Renal cortex interstitium (tissue), 15 donors: ENCODE results near the gene PPP2R5B. TPM values are rescaled to one million over a fixed set of nuclear protein-coding genes. Genes with fewer than 3 reads are reported as not detected.

Source experiments
- DNase-seq, 11 donors: peaks; one replicate each; pipeline ENCODE4 v3.0.0-alpha.2; 2013; ENCODE audit warnings: low read depth in 9 of 11, low spot score in 4 of 11; ENCODE audit errors: extremely low read depth in 1 of 11
- long read RNA-seq, 16 experiments: transcript quantifications; one replicate each; lab custom pipeline, GENCODE V29; 2026
- polyA plus RNA-seq, 3 donors: library from polyadenylated mRNA; unstranded; fragments of 120-200 nt; gene quantifications; one replicate each; pipeline ENCODE4 v1.2.1, GENCODE V29; 2013; ENCODE audit not compliant: insufficient read length in 3 of 3

PPP2R5B gene
- polyA plus RNA-seq, result 10 to 100 TPM; 15.2 to 18.4 (median 16.1) TPM
- long read RNA-seq, donor 1, partial matches to known transcripts, result 0 of 5 reads
- long read RNA-seq, donor 1, other reads (novel, unspliced or antisense), result 5 of 5 reads
- long read RNA-seq, donor 2, partial matches to known transcripts, result 0 of 2 reads
- long read RNA-seq, donor 2, other reads (novel, unspliced or antisense), result 0 of 2 reads
- long read RNA-seq, donor 3, partial matches to known transcripts, result 0 of 2 reads
- long read RNA-seq, donor 3, other reads (novel, unspliced or antisense), result 0 of 2 reads
- long read RNA-seq, donor 4, partial matches to known transcripts, result 0 of 3 reads
- long read RNA-seq, donor 4, other reads (novel, unspliced or antisense), result 0 of 3 reads
- long read RNA-seq, donor 5, result 0 reads
- long read RNA-seq, donor 6, result 0 reads
- long read RNA-seq, donor 7, partial matches to known transcripts, result 0 of 1 reads
- long read RNA-seq, donor 7, other reads (novel, unspliced or antisense), result 0 of 1 reads
- long read RNA-seq, donor 8, partial matches to known transcripts, result 0 of 4 reads
- long read RNA-seq, donor 8, other reads (novel, unspliced or antisense), result 0 of 4 reads
- long read RNA-seq, donor 9, partial matches to known transcripts, result 0 of 3 reads
- long read RNA-seq, donor 9, other reads (novel, unspliced or antisense), result 0 of 3 reads
- long read RNA-seq, donor 10, result 0 reads
- long read RNA-seq, donor 11, partial matches to known transcripts, result 0 of 1 reads
- long read RNA-seq, donor 11, other reads (novel, unspliced or antisense), result 0 of 1 reads
- long read RNA-seq, donor 12, result 0 reads
- long read RNA-seq, donor 13, result 0 reads
- long read RNA-seq, donor 14, result 0 reads
- long read RNA-seq, donor 15, partial matches to known transcripts, result 0 of 1 reads
- long read RNA-seq, donor 15, other reads (novel, unspliced or antisense), result 0 of 1 reads
- long read RNA-seq, donor 16, partial matches to known transcripts, result 18 of 38 reads
- long read RNA-seq, donor 16, other reads (novel, unspliced or antisense), result 18 of 38 reads

DNA sequence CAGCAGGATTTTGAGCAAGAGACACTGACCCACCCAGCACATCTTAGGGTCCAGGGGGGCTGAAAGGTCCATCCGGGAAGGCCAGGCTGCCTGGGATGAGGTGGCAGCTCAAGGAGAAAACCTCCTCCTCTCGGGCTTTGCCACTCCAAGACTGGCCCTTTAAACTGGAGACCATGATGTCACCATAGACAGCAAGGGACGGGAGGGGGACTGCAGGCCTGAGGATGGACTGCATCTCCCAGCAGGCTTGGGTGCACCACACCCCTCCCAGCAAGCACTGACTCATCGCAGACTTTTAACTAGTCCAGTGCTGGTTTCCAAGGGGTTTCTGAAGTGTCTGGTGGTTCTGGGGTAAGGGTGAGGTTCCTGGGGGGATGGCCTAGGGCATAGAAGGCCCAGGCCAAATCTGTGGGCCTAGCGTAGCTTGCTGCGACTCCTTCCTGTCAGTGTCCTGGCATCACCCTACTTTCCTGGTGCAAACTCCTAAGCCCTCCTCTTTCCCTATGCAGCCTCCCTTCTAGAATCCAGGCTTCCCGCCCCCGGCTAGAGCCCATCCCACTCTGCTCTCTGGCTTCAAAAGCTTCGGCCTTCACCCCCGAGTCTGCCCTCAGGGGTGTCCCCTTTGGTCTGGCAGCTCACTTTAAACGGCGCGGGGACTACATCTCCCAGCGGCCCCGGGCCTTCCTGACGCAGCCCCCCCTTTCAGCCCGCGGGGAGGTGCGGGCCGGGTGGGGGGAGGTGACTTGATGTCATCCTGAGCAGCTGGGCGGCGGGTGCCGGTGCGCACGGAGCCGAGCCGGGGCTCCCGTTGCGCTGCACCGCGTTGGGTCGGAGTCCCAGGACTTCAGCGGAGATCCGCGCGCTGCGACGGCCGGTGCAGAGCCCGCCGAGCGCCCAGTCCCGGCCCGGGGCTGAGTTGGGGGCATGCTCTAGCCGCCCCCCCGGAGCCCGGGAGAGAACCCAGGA lies at the start of gene PPP2R5B:
TSS of gene PPP2R5B (plus strand) at position 746 of the 966 bp plus-strand sequence. CDS start 1,046 bp downstream, outside the sequence.
- DNase-seq, result peak; percentile 79 to 93 (median 82)

DNA sequence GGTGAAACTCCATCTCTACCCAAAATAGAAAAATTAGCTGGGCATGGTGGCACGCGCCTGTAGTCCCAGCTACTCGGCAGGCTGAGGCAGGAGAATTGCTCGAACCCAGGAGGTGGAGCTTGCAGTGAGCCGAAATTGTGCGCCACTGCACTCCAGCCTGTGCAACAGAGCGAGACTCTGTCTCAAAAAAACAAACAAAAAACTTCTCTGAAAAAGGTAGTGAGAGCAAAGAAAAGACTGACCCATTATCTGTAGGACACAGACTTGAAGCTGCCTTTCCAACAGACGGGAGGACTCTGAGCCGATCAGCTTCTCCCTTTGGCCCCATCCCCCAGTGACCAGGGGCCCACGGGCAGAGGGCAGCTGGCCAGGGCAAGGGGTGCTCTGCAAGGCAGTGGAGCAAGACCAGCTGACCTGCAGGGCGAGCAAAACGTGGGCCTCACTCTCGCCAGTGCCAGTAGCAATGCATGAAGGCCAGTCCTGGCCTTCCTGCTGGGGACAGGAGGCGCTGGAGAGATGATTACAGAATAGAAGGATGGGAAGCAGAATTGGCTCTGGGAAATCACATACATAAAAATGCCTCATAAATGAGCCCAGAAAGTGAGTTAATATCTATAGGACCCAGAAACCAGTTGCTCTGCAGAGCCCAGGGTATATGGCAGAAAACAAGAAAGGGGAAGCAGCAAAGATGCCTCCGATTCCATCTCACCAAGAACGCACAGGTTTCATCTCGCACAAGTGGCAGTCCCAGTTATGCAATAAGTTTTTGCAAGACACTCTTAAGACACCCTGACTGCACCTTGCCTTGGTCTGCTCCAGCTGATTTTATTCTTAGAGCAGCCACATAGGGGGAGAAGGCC lies 48.9 kb upstream of the PPP2R5B start:
- no peak for DNase-seq

DNA sequence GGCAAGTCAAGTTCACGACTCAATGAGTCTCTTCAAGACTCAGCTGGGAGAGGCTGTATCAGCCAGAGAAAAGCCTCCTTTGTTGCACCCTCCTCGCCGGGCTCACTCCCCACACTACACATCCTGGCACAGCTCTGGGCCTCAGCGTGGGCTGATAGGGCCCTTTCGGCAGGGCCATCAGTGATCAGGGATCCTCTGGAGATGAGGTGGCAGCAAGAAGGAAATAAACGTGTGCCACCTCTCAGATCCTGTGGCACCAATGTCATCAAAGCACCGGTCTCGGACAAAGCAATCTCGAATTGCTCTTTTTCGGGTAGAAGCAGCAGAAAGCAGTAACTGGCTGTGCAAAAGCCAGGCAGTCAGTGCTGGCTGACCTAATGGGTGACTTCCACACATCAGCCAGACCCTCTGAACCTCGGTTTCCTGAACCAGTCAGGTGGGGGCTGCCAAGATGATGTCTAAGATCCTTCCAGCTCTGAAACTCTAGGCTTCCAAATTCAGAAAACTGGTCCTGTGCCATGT lies 48.2 kb upstream of the PPP2R5B start:
- DNase-seq, result no peak

DNA sequence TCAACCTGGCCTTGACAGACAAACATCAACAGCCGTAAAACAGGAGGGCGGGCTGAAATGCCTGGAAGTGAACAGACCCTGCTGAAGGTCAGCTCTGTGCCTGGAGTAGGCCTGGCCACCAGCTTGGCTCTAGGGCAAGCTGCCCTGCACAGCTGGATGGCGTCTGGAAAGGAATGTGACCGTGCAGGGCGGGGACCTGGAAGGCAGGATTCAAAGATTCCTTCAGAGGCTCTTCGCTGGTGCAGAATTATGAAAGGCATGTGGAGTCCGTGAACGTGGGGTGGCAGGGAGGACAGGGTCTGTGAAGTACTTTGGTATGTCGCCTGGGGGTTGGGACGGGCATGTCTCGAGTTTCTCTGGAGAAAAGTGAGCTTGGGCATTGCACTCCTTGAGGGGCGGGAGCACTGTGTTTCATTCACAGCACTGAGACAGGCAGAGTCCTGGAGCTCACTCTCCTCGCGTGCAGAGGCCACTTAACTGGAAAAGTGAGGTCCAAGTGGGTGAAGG lies 47.6 kb upstream of the PPP2R5B start:
- DNase-seq, result peak in 1 of 11 donors; percentile 53

DNA sequence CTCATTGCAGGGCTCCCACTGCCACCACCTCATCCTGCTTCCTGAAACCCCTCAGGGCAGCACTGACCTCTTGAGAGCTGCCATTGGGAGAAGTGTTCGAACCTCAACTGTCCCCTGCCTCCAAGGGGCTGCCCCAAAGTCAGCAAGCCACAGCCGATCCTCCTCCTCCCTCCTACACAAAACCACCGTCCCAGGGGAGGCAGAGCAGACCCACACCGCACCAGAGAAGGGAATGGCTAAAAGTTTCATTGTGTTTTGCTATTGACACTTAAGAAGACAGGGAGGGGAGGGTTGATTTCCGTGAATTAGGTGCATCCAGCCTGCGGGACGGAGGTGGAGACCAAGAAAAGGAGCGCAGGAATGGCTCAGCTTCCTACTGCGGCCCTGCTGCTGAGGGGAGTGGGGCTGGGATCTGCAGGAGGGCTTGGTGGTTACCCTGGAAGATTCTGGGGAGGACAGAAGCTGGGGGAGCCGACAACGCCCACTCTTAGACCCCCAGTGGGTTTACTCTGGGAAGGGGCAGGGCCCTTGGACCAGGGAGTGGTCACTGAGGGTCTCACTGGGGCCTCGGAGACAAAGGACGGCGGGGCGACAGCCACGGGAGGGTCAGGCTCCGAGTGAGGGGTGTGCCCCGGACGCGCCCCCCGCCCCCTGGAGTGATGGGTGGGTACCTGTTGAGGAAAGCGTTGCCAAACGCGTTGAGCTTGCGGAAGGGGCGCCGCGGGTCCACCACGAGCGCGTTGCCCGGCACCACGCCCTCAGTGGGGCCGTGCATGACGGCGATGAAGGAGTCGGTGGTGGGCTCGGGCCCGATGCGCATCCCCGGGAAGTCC lies 46.9 kb upstream of the PPP2R5B start:
- no peak for DNase-seq

DNA sequence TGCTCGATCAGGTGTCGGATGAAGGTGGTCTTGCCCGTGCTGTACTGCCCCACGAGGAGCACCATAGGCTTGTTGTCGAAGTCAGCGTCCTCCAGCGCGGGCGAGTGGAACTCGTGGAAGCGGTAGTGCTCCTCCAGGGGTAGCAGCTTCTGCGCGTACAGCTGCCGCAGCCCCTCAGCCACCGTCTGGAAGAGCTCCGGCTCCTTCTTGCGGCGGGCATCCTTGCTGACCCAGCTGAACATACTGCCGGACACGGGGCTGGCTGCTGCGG lies 46.3 kb upstream of the PPP2R5B start:
- no peak for DNase-seq

DNA sequence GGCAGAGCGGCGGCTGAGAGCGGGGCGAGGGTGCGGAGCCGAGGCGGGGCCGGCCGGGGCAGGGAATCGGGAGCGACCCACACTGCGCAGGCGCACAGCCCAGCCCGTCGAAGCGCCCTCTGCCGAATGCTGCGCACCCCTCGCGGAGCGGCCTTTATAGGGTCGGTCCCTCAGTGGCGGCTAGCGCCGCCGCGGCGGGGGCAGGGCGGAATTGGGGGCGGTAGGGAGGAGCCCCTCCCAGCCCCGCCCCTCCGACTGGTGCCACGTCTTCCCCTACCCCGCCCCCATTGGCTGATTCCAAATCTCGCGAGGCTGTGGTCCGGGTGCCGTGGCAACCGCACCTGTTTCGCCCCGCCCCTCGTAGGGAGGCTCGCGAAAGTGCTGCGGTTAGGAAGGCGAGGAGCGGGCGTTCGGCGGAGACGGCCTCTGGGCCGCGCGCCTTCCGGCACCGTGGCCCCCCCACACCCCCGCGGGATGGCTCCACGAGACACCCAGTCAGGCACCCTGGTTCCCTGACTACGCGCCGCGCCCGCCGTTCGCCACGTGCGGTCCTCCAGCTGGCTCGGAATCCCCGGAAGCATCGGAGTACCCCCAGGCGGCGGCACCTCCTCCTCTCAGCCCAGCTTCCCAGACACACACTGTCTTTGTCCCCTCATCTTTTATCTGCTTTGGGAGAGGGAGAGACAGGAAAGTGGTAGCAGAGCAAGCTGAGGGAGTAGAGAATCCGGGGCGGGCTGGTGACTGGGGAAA lies 45.8 kb upstream of the PPP2R5B start, which contains the start of gene EHD1:
TSS of gene EHD1 (minus strand) at position 128 of the 750 bp plus-strand sequence. CDS start 157 bp downstream, outside the sequence.
- DNase-seq, result peak; percentile 94 to 99 (median 96)

DNA sequence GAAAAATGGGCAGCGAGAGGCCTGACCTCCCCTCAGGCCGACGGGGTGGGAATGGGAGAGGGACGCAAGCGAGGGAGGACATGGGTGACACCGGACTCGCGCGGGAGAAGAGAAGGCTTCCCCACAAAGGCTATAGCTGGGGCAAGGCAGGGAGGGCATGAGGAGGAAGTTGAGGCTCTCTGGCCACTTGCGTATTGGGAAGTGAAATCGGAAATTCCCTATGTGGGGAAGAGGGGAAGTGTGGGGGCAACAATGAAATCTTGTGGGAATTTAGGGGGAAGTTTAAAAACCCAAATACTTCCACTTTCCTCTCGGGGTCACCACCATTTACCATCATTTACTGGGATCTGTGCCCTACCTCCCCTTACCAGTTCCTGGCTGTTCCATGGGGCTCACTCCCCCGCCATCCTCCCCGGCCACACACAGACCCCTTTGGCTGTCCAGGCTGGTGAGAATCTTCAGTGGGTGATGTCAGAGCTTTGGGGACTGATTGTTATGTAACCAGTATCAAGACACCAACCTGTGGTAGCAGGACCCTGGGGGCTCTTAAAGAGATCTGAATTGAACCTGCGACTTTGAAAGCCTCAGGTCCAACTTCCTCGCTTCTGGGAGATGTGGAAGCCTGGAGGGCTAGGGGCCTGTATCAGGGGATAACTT lies 45.1 kb upstream of the PPP2R5B start:
- DNase-seq, result no peak

DNA sequence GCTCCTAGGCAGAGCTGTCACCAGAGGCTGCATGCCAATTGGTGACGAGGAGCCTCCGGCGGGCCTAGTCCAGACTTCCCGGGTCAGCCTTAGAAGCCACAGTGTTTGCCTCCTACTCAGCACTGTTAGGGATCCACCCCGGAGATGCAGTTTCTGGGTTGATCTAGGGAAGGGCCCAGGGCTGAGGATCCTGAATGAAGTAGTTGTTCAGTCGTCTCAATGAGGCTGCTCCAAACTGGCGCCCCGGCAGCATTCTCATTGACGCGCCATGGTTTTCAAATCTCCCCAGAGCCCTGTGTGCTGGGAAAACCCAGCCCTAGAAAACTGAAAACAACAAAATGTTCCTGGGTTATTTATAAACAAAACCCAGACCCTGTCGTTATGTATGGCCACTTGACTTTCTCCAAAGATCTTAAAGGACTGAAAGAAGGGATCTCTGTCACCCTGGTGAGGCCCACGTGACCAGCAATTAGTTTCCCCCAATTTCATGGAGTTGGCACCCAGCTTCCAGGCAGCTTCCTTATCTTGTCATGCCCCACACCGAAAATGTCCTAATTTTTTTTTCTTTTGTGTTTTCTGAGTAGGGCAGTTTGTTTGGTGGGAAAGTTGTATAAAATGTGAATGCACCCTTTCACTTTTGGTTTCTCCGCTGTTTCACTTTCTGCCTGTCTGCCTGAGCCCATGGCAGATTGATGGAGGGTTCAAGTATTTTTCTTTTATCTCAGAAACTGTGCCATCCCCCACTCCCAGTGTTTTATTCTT lies 44.1 kb upstream of the PPP2R5B start:
- no peak for DNase-seq

DNA sequence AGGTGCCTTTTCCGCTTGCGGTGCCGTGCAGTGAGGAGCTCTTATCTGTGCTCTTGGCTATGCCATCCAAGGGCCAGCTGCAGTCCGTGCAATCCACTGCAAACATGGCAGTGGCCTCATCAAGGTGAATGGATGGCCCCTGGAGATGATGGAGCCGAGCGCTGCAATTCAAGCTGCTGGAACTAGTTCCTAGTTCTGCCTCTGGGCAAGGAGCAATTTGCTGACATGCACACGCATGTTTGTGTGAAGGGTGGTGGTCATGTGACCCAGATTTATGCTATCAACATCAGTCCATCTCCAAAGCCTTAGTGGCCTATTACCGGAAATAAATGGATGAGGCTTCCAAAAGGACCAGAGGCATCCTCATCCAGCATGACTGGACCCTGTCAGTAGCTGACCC lies 43.0 kb upstream of the PPP2R5B start:
- no peak for DNase-seq

DNA sequence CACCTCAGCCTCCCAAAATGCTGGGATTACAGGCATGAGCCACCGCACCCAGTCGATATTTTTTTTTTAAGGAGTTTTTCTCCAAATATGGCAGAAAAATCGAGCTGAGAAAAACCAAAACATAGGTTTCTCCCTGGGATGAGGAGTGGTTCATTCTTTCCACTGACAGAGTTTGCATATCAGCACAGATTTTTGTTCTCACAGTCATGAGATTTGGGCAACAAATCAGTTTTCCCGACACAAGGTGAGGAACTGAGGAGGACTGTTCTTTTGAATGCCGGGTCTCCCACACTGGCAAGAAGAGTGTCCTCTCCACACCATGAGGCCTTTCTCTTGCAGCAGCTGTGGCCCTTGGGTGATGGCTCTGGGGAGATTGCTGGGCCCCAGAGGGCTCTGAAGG lies 42.2 kb upstream of the PPP2R5B start:
- DNase-seq, result no peak

DNA sequence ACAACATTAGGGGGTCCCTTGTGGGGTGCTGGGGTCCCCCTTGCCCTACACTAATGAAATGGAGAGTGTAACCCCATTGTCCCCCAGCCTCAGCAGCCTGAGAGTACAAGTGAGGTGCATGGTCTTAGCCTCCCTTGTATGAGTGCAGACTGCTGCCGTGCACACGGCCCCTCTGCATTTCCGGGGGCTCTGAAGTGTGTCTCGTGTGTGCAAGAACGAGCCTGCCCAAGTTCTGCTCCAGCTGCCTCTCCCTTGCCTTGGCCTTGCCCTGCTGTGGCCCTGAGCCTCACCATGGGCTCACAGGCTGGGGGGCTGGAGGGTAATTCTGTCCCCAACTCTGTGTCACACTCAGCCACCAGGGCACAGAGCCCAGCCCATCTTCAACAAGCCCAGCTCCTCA lies 40.9 kb upstream of the PPP2R5B start:
- no peak for DNase-seq

DNA sequence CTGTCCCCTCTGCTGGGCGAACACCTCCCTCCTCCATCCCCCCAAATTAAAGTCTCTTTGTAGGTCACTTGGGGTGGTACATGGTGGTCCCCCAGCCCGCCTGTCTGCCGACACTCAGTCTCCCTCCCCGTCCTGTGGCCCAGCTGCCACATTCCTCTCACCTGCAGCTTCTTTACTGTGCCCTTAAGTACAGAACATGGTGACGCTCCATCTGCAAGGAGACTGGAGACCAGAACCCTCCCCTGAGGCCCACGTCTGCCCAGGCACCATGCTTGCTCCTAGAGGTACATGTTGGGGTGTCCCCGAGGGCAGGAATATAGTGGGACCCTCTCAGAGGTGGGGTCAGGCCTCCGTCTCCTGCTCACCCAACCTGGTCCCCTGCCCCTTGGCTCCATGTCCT lies 40.5 kb upstream of the PPP2R5B start:
- no peak for DNase-seq

DNA sequence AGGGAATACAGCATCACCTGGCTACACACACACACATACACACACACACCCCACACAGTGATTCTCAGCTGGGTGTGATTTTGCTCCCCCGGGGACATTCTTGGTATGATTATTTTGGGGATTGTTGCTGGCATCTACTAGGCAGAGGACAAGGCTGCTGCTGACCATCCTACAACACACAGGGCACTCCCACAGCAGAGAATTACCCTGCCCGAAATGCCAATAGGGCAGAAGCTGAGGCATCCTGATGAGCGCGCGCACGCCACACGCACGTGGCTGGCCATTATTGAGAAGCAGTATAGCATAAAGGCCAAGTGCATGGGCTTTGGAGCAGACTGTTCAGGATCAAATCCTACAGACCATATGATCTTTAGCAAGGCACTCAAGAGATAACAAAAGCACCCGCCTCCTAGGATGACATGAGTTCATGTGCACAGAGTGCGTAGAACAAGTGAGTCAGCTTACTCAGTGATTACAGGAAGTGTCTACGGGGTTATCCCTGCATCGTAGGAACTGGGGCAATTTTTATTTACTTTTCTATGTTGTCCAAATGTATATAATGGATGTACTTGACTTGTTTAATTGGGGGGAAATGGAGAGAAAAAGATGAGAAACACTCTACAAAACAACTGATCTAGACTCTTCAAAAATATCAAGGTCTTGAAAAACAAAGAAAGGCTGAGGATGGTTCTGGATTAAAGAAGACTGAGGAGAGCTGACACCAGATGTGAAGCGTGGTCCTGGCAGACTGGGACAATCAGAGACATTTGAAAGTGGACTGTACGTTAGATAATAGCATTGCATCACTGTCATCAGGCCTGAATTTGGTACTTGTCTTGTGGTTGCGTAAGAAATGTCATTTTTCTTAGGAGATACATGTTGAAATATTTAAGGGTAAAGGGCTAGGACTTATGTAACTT lies 38.9 kb upstream of the PPP2R5B start:
- no peak for DNase-seq
